ENCODE measurements around the gene COMP. TPM values are rescaled to one million over a fixed set of nuclear protein-coding genes. Genes with fewer than 3 reads are reported as not detected.

The COMP gene
- total RNA-seq, 2 donors from 2014 or later, result 72.2 to 403 TPM

GRCh38 chr19:18760440-18761383 is 30.4 kb downstream of the COMP start:
- no peak for DNase-seq (ENCODE audit: low spot score)
- intact Hi-C loops (cut with DNase I), result no loop called here

DNA sequence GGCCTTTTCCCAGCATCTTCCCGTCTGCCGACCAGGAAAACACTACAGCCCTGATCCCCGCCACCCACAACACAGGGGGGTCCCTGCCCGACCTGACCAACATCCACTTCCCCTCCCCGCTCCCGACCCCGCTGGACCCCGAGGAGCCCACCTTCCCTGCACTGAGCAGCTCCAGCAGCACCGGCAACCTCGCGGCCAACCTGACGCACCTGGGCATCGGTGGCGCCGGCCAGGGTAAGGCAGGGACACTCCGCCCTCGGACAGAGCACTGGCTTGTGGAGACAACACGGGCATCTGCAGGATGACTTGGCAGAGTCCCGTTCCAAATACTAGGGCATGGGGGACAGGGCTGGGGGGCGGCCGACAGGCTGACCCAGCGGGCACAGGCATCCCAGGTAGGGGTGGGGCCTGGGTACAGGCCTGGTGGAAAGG is 31.1 kb downstream of the COMP start:
- no peak for DNase-seq (ENCODE audit: low spot score)
- intact Hi-C loops (cut with DNase I), result no loop called here

- intact Hi-C loops (cut with DNase I), result no loop called here
- no peak for DNase-seq (ENCODE audit: low spot score)
Measured at GRCh38 chr19:18759304-18759994, 31.7 kb downstream of the COMP start.

GRCh38 chr19:18756896-18757295 is 34.2 kb downstream of the COMP start:
- no peak for DNase-seq (ENCODE audit: low spot score)
- intact Hi-C loops (cut with DNase I), result no loop called here

DNA sequence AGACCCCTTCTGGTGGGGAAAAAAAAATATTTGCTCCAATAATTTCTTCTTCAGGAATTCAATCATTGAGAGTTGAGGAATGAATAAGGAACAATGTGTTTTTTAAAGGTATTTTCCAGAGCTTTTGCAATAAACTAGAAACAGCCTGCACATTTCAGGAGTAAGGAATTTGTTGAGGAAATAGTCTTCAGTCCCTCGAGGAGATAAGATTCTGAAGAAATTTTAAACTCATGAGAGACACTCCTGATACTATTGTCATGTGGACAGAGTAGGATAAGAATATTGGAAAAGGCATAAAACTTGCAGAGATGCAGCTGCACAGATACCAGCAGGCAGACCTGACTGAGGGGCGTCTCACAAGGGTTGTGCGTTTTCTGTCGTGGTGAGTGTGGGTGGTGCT is 36.6 kb downstream of the COMP start:
- DNase-seq (ENCODE audit: low spot score), result no peak
- intact Hi-C loops (cut with DNase I), result no loop called here

DNA sequence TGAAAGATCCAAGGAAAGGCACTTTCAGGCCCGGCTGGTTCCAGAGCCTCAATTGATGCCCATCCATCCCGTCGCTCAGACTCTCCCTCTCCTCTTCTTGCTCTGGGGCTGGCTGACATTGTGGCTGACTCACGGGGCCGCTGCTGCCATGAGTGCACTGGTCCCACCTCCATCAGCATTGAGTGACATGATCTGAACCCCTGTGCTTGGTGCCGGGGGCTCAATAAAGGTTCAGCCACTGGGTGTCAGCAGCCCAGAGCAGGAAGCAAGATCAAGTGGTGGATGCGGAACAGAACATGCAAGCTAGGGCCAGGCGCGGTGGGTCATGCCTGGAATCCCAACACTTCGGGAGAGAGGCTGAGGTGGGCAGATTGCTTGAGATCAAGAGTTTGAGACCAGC is 39.5 kb downstream of the COMP start:
- intact Hi-C loops (cut with DNase I), result no loop called here

GRCh38 chr19:18750295-18750970 is 40.7 kb downstream of the COMP start:
- intact Hi-C loops (cut with DNase I), result no loop called here
- no peak for DNase-seq (ENCODE audit: low spot score)

More for the DNA sequence above, 39.5 kb downstream of the COMP start:
- no peak for DNase-seq (ENCODE audit: low spot score)

DNA sequence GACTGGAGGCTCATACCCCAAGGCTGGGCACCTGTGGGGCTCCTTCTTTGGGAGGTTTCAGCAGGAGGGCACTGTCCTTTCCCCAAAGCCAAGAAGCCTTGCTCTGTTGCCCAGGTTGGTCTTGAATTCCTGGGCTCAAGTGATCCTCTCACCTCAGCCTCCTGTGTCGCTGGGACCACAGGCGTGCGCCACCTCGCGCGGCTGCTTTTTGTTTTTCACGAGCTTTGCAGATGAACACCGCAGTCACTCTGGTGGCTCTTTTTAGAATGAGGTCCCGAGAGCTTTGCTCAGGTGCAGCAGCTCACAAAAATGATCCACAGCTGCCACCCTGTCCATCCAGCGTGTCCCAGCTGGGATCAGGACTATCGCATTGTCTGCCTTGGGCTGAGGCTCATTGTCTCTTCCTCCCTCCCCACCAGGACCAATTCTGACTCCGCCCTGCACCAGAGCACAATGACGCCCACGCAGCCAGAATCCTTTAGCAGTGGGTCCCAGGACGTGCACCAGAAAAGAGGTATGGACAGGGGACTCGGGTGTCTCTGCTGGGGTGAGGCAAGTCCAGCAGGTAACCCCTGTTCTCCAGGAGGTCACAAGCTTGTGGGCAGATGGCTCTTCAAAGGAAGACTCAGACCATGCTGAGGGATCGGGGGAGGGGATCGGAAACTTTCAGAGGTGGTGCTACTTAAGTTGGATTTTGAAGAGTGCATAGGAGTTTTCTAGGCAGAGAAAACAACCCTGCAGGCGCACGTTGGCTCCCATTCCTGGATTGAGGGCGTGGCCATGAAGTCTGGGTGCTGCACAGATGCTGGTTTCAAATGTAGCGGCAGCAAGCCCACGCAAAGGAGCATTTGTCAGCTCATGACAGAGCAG is 41.5 kb downstream of the COMP start:
- DNase-seq (ENCODE audit: low spot score), result no peak
- intact Hi-C loops (cut with DNase I), result no loop called here

DNA sequence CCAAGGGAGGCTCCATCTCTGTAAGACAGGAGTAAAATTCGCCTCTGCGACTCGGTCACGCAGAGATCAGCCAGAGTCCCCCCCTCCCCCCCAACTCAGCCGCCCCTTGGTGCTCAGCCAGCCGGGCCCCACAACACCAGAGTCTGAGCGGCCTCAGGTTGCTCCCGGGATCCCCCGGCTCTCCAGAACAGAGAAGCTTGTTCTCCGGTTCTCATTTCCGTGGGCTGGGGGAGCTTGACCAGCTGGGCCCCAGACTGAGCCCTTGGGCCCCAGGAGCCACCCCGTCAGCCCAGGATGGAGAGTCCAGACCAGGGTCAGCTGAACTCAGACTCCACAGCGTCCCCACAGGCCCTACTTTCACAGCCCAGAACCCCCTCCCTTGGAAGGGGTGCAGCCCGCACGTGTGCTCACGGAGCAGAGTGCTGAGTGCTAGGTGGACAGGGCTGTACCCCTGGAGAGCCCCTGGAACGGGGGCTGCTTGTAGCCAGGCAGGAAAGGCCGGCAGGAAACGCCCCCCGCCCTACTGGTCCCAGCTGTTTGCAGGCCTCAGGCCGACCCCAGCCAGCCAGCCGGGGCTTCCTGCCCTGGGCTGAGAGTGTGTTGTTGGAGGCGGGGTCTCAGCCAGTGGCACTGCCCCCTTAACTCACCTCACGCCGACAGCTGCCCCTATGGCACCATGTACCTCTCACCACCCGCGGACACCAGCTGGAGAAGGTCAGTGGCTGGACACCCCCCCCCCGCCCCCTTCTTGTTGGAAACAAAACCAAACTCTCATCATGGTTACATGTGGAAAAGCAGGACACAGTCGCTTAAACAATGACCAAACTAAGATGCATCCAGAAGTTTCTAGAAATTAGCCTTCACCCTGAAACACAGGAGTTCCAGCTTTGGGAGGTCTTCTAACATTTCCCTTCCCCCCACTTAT is 44.4 kb downstream of the COMP start:
- intact Hi-C loops (cut with DNase I), result no loop called here
- no peak for DNase-seq (ENCODE audit: low spot score)

GRCh38 chr19:18745931-18746330 is 45.2 kb downstream of the COMP start:
- no peak for DNase-seq (ENCODE audit: low spot score)
- intact Hi-C loops (cut with DNase I), result no loop called here

DNA sequence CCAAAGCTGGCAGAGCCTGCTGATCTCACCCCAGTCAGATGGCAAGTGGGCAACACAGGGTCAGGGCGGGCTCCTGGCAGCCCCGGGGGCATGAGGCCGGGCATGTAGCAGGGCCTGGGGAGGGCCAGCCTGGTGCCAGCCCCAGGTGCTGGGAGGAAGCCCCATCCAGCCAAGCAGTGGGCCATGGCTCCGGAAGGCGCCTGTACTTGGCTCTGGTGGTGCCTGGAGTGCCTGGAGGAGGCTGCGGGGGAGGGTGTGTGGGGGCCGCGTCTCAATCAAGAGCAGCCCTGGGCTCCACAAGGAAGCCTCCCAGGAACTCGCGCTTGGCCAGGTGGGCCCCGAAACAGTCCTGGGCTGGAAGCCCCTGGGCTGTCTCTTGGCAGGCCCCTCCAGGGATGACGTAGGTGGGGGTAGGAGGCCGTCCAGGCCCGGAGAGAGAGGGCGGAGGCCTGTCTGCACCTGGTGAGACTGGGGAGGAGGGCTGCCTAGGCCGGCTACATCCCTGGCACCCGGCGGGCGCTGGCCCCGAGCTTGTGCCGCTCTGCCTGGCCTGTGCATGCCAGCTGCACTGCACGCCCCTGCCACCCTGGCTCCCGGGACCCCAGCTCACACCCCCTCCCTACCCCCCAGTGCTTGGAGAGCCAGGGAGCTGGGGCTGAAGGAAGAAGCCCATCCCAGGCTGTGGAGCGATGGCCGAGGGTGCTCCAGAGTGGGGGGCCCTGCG is 45.9 kb downstream of the COMP start:
- intact Hi-C loops (cut with DNase I), result no loop called here
- no peak for DNase-seq (ENCODE audit: low spot score)

GRCh38 chr19:18743784-18744418 is 47.2 kb downstream of the COMP start:
- no peak for DNase-seq (ENCODE audit: low spot score)
- intact Hi-C loops (cut with DNase I), result loop anchor here in 1 of 2 donors (1.0 kb wide), 1 partner anchor 20 kb away; no protein-coding TSS in a partner anchor

- intact Hi-C loops (cut with DNase I), result loop anchor here in 1 of 2 donors (1.0 kb wide), 1 partner anchor 19 kb away; no protein-coding TSS in a partner anchor
- DNase-seq (ENCODE audit: low spot score), result no peak
Measured at GRCh38 chr19:18742838-18743783, 48.0 kb downstream of the COMP start.

GRCh38 chr19:18742324-18742723 is 48.8 kb downstream of the COMP start:
- intact Hi-C loops (cut with DNase I), result no loop called here
- DNase-seq (ENCODE audit: low spot score), result no peak
